22Rv1 (cell line): Measurements from ENCODE around the gene DIP2C.

Experiments
- CTCF ChIP-seq: fragments of 450-650 bp; IDR thresholded peaks from 2 replicates; pipeline ENCODE4 v1.5.1; 2017; ENCODE audit warnings: mild to moderate bottlenecking
- ZFX ChIP-seq: fragments of 450-650 bp; IDR thresholded peaks from 2 replicates; pipeline ENCODE4 v1.6.1; 2017; ENCODE audit warnings: antibody characterized with exemption, borderline replicate concordance

- TF ChIP-seq CTCF, result 0 out of 2 replicates have a peak, but pooled peaks have one; percentile 12
- TF ChIP-seq ZFX, result no peak
These were observed 104.0 kb downstream of the DIP2C start for GRCh38 chr10:585502-585901.
